HG03439 (cell line): ENCODE results near the gene SUPT7L.

Experiments used
- ATAC-seq: cut with Tn5 transposase; IDR thresholded peaks from one replicate; pipeline ENCODE4 v1.9.1; 2021; ENCODE audit warnings: mild to moderate bottlenecking, moderate library complexity; ENCODE audit not compliant: unreplicated experiment

SUPT7L gene, protein sequence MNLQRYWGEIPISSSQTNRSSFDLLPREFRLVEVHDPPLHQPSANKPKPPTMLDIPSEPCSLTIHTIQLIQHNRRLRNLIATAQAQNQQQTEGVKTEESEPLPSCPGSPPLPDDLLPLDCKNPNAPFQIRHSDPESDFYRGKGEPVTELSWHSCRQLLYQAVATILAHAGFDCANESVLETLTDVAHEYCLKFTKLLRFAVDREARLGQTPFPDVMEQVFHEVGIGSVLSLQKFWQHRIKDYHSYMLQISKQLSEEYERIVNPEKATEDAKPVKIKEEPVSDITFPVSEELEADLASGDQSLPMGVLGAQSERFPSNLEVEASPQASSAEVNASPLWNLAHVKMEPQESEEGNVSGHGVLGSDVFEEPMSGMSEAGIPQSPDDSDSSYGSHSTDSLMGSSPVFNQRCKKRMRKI

DNA sequence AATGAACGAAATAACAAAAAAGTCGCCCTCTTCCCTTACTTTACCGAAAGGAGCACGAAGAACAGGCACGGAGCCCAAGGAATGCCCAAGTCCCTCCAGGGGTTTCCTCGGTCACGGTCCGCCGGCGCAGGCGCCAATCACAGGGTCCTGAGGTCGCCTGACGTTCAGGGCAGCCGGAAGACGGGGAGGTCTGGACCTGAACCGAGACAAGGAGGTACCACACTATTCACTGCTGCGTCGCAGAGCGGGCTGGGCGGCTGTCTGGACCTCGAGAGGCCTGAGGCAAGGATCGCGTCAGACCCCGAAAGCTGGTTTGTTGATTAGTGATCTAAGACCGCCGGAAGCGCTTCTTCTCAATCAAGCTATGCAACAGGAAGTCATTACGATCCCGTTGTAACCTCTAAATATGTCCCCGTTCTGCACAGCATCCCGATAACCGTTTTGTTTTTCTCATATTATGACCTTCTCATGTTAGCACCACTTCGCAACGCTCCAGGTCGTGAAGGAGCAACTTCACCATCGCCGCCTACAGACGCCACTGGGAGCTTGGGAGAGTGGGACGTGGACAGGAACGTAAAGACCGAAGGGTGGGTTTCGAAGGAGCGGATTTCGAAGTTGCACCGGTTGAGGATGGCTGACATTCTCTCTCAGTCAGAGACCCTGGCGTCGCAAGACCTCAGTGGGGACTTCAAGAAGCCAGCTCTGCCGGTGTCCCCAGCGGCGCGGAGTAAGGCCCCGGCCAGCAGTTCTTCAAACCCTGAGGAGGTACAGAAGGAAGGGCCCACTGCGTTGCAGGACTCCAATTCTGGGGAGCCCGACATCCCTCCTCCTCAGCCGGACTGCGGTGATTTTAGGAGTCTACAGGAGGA, at the start of gene SUPT7L, which contains the start of gene SLC4A1AP:
Gene SUPT7L, minus strand, starts transcription at position 330 of the 869 bp plus-strand sequence. CDS start 1,422 bp downstream, outside the sequence.
Gene SLC4A1AP, plus strand, starts transcription at position 605 of the 869 bp plus-strand sequence. Its CDS starts 26 bp downstream, at position 631.
- peak; percentile 74 for ATAC-seq

DNA sequence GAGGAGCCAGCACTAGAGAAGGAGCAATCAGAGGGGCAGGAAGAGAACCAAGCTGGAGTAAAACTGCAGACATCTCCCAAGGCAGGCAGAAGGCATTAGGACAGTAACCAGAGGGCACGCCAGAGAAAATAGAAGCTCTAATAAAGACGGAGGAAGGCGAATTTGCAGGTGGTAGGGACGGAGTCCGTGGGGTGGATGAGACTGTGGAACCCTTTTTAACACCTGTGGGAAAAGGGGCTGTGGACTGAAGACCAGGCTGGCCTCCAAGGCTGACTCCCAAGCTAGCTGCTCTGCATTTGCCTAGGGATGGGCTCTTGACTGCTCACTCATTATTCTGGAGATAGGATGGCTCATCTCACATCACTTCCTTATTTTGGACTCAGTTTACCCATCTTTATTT, 49.8 kb upstream of the SUPT7L start:
- no peak for ATAC-seq

DNA sequence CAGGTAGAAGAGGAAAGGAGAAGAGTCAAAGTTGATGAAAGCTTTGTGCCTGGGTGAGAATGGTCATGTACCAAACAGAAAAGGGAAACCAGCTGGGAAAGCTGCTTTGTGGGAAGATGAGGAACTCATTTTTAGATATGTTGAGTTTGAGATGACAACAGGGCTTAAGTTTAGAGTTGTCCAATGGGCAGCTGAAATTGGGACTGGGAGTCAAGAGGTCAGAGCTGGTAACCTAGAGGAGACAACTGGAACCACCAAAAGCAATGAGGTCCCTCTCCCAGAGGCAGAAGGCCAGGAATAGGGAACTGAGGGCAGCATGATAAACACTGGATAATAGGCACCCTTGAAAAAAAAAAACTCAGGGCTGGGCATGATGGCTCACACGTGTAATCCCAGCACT, 49.1 kb upstream of the SUPT7L start:
- ATAC-seq: no peak

DNA sequence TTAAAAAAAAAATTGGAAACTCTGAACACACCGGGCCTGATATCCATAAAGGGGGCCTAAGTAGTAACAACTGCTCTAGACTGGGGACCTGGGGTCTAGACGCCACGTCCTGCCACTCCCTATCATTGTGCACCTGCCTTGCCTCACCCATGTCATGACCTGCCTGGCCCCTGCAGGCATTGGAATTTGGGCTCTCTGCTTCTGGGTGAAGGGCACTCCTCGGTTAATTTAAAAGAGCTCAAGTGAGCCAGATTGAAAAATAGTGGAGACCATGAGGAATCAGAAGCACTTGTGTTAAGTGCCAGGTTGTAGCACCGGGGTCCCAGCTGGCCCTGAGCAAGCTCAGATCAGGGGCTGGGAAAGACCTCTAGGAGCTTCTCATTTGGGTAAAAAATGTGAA, 48.4 kb upstream of the SUPT7L start:
- no peak for ATAC-seq

DNA sequence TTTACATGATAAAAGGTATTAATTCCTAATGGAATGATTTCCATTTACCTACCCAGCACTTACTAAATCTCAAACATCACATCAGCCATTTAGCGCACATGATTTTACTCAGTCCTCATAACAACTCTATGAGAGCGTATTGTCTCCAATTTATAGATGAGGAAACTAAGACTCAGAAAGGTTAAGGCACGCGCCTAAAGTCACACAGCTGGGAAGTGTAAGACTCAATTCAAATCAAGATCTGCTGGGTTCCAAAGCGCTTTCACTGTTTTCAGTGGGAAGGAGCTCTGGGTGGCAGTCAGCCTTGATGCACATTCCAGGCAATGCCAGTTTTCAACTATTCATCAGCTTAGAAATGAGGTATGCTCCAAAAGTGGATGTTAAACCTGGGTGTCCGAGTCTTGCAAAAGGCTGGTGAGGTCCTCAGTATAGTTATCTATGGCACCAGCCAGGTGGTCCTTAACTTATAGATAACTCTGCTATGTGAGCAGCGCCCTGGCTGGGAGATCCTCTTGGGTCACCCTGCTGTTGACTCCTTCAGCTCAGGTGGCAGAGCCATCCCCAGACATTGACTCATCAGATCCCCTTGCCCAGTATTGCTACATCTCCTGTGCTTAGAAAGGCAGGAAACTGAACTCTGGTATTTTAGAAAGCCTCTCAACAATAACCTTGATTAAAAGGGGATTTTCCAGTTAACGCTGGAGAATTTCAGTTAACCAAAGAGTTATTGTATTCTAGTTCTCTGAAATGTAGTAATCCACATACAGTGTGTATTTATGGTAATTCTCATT, 47.4 kb upstream of the SUPT7L start:
- no peak for ATAC-seq

DNA sequence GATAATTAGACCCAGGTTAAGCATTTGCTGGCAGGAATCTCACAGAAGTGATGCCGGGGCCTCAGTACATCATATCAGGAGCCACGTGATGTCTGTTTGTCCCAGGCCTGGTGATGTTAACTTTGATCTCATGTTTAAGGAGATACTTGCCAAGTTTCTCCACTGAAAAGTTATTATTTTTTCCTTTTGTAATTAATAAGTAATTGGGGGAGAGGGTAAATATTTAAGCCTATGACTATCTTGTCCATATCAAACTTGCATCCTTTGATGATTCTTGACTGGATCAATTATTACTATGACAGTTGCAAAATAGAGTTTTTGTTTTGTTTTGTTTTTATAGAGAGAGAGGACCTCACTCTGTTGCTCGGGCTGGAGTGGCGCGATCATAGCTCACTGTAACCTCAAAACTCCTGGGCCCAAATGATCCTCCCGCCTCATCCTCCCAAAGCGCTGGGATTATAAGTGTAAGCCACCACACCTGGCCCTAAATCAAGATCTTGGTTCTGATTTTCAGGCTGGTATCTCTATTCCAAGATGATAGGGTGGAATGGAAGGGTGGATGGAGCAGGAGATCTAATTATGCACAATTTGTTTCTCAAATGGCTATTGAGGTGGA, 46.7 kb upstream of the SUPT7L start:
- no peak for ATAC-seq

DNA sequence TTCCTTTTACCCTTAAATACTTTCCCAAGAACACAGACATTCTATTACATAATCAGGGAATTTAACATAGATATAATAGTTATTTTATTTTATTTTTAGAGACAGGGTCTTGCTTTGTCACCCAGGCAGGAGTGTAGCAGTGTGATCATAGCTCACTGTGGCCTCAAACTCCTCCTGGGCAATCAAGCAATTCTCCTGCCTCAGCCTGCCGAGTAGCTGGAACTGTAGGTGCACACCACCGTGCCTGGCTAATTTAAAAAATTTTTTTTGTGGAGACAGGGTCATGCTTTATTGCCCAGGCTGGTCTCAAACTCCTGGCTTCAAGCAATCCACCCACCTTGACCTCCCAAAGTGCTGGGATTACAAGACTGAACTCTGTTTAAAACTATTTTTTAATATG, 45.9 kb upstream of the SUPT7L start:
- no peak for ATAC-seq

DNA sequence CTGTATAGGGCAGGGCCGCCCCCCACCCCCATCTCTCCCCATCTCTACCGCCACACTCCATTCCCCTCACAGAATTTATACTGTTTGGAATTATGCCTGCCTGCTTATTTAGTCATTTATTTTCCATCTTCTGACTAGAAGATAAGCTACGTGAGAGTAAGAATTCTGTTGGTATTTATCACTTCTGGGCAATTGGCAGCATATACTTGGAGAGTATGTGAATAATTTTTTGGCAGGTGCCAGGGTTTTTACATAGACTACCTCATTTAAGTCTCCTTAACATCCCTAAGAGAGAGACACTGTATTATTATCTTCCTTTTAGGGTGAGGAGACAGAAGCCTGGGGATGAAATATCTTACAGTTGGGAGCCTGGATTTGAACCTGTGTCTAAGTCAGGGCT, 45.3 kb upstream of the SUPT7L start:
- no peak for ATAC-seq

DNA sequence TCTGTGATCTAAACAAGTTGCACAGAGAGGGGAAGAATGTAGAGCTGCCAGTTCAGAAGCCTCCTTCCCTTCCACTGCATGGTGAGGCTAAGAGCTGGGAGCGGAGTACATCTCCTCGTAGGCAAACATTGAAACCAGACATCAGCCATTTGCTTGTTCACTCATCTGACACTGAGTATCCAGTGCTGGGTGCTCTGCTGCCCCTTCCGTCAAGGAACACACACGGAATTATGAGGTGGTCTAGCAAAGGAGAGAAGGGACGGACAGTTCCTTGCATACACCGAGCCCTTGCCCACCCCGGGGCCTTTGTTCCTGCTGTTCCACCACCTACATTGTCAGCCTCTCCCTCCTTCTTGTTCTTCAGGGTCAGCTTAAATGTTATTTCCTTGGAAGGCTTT, 44.8 kb upstream of the SUPT7L start:
- ATAC-seq: no peak

DNA sequence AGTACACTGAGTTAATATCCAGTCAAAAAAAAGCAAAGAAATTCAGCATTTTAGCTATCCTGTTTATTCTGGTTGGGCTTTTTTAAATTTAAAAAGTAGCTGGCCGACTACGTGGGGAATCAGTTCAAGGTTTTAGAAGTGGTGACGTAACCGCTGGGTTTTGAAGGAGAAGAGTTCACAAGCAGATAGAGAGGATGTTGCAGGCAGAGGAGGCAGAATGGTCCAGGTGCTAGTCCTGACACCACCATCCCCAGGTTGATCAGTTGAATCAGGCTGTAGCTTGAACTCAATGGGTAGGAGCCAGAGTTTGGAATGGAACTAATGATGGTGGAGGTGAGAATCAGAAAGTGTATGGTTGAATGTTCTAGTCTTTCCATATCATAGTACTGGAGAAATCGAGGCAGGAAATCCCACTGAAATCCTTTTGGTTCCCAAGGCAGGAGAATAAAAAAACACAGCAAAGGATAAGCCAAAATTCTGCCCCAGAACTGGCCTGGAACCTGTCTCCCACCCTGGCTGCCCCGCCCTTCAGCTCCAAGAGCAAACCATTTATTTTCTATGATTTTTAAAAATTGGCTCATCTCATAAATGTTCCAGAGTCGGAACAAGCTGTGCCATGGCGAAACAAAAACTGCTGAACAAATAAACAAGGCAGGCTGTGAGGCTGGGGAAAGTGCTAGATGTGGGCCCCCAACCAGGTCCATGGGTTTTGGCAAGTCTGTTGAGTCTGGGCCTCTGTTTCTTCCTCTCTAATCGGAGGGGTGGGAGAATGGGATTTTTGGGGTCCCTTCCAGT, 44.2 kb upstream of the SUPT7L start:
- ATAC-seq: no peak

DNA sequence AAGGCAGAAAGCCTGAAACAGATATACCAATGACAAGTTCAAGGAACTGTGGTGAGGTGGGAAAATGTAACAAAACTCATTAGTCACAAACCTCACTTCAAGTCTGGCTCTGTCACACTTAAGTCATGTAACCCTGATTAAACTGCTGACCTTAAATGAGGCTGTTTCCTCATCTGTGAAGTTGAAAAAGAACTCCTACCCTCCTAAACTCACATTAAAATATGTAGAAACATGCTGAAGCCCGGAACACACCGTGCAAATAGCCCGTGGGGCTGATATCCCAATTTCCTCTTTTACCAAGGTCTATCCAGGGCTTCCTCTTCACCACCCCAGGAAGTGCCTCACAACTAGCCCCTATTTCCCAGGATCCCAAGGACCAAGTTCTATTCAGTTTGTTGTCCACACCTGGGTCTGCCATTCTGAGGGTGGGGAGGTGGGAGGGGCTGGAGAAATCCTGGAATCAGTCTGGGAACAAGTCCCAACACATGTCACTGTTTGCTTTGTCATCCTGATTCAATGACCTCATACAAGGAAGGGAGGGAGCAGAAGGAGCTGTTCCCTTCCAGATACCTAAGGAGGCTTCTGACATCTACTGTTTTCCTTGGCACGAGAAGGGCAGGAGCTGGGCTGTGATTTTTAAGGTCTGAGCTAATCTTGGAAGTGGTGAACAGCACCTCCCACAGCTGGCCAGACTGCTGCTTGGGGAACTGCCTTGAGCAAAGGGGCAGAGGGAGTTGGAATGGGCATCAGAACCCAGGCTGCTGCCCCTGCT, 42.6 kb upstream of the SUPT7L start:
- ATAC-seq: no peak

DNA sequence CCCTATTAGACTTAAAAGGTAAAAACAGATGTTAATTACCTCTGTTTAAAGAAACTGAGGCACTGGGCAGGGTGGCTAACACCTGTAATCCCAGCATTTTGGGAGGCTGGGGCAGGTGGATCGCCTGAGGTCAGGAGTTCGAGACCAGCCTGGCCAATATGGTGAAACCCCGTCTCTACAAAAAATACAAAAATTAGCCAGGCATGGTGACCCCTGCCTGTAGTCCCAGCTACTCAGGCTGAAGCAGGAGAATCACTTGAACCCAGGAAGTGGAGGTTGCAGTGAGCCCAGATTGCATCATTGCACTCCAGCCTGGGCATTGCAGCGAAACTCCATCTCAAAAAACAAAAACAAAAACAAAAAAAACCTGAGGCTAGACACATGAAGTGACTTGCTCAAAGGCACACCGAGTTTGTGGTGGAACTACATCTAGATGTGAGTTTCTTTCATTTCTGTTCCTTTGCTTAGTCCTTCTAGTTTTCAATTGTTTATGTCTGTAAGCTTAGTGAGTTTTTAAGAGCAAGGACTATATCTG, 41.0 kb upstream of the SUPT7L start:
- no peak for ATAC-seq

DNA sequence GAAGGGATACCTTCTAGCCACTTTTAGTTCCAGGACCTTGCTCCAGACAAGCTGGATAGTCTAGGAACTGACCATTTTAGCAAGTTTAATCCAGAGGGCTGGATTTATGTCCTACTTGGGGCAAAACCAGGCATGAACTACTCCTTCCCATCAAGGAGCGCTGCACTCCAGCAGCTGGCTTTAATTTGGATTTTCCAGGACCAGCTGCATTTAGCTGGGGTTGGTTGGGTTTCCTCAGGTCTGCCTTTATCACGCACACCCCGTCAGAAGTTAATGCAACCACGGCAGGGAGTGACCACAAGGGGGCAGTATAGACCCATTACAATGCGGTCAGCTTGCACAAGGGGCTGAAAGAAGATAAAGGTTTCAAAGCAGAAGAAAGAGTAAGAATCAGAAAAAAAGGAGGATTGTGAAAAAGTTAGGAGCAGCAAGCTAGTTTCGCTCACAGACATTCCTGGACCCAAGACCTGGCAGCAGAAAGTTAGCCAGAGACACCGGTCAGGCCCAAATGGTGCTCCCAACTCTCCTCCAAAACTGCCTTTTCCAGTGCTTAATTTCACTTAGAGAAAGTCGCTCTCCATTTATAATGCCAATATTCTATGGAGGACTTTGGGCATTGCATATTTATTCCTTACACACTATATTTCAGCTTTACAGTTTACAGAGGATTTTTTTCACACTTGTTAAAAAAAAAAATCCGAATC, 40.4 kb upstream of the SUPT7L start:
- ATAC-seq: no peak

DNA sequence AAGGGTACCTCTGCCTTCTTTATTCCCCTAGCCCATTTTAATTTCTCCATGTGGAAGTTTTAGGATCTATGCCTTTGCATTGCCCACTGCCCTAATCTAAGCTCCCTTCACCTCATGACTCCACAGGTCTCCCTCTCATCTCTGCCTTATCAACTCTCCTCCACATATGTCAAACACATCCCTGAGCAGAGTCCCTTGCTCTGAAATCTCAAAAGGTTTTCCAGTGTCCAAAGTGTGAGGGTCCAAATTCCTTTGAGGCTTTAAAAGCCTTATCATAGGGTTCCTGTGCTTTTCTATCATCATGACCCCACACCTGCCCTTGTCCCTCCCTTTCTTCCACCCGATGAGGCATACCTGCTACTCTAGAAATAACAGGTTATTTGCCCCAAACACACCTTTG, 38.9 kb upstream of the SUPT7L start:
- no peak for ATAC-seq

DNA sequence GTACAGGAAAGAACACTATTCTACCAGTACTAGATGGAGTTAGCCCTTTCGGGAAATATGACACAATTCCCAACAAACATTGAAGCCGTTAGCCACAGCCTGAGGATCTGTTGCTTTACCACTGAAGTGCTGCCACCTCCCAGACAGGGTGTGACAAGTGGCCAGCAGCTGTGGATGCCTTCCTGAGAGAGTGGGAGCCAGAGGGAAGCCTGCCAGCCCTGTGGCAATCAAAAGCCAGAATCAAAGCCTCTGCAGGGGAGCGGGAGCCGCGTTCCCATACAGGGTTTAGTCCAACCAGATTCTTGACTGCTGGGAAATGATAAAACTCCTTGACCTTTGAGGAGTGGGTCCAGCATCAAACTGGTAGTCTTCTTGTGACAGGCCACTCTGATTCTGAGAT, 38.3 kb upstream of the SUPT7L start:
- no peak for ATAC-seq

DNA sequence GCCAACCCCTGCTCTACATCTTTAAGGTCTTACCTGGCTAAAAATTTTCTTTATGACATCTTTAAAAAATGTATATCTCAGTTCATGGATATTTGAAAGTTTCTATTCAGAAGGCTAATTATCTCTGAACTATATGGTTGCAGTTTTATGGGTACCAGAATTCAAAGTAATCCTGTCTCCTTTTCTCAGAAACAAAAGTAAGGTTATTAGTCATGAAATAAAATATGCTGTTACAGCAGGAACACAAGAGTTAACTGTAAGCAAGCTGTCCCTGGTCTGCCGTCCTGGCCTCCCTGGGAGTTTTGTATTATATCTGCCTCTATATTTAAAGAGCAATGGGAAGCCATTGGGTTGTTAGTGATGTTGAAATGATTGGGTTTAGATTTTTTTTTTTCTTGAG, 34.2 kb upstream of the SUPT7L start:
- ATAC-seq: no peak

DNA sequence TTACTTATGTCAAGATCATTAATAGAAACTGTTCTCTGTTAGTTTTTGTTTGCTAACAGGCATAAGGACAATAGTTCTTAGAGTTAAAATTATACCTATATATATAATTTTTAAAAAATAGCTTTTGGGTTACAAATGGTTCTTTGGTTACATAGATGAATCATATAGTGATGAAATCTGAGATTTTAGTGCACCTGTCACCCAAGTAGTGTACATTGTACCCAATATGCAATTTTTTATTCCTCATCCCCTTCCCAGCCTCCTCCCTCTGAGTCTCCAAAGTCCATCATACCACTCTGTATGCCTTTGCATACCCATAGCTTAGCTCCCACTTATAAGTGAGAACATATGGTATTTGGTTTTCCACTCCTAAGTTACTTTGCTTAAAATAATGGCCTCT, 26.6 kb upstream of the SUPT7L start:
- ATAC-seq: no peak

DNA sequence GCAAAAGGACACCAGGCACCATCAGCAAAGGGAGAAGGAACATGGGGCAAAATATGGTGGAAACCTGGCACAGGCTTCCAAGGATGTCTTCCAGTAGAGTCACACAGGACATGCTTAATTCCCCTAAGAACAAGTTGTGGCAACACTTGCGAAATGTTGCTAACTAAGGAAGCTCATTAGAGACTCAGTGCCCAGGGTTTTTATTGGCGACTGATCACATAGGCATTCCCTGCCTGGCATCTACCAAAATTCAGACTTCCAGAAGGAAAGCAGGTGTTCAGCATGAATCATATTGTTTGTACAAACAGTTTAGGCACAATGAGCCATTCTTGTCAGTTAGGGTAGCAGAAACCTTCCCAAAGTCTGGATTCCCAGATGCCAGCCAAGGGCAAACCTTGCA, 26.0 kb upstream of the SUPT7L start:
- ATAC-seq: no peak
